K562 (cell line): Measurements from ENCODE around the gene ASPHD1. TPM values are rescaled to one million over a fixed set of nuclear protein-coding genes. Genes with fewer than 3 reads are reported as not detected.

Experiments used
- ARID2 ChIP-seq: fragments of 450-650 bp; IDR thresholded peaks from 2 replicates; pipeline ENCODE4 v1.6.1; 2017; ENCODE audit warnings: antibody characterized with exemption, mild to moderate bottlenecking
- CXXC5 ChIP-seq: fragments of 250-450 bp; sonication (Bioruptor Pico); IDR thresholded peaks from 2 replicates; pipeline ENCODE4 v1.8.0; 2022; ENCODE audit warnings: inconsistent platforms, mild to moderate bottlenecking, moderate library complexity
- IRF2 ChIP-seq: sonication (generic); formaldehyde crosslinking; IDR thresholded peaks from 2 replicates; pipeline ENCODE4 v1.8.1; 2022; ENCODE audit warnings: mild to moderate bottlenecking, missing genetic modification reagents
- JUND ChIP-seq, 2 experiments: IDR thresholded peaks; 2 replicates in 1 of 2; 3 replicates in 1 of 2; pipeline ENCODE4 v1.6.1; 2011; ENCODE audit warnings: borderline replicate concordance in 2 of 2, low read depth in 2 of 2, low read length in 2 of 2, improper control_type of control experiment in 1 of 2, missing biosample characterization in 1 of 2, missing genetic modification characterization in 1 of 2, missing genetic modification reagents in 1 of 2
- MCM5 ChIP-seq: fragments of 450-650 bp; IDR thresholded peaks from 2 replicates; pipeline ENCODE4 v1.6.1; 2016; ENCODE audit warnings: low read depth
- NR3C1 ChIP-seq: sonication (generic); formaldehyde crosslinking; IDR thresholded peaks from 2 replicates; pipeline ENCODE4 v1.8.1; 2022; ENCODE audit warnings: missing genetic modification reagents
- RFX7 ChIP-seq: fragments of 250-450 bp; sonication (Bioruptor Pico); IDR thresholded peaks from 2 replicates; pipeline ENCODE4 v1.5.1; 2021; ENCODE audit warnings: mild to moderate bottlenecking
- SMARCB1 ChIP-seq: IDR thresholded peaks from 2 replicates; pipeline ENCODE4 v1.6.1; 2011; ENCODE audit warnings: improper control_type of control experiment, low read depth; ENCODE audit not compliant: insufficient read length
- SOX6 ChIP-seq: fragments of 450-650 bp; IDR thresholded peaks from 2 replicates; pipeline ENCODE4 v1.6.1; 2014; ENCODE audit warnings: mild to moderate bottlenecking
- TSC22D4 ChIP-seq: fragments of 450-650 bp; IDR thresholded peaks from 2 replicates; pipeline ENCODE4 v1.6.1; 2016; ENCODE audit warnings: missing genetic modification characterization, missing biosample characterization, control low read depth
- ZBTB8A ChIP-seq: fragments of 450-650 bp; IDR thresholded peaks from 2 replicates; pipeline ENCODE4 v1.6.1; 2018; ENCODE audit warnings: mild to moderate bottlenecking, moderate library complexity; ENCODE audit not compliant: partially characterized antibody
- ZNF316 ChIP-seq: fragments of 450-650 bp; IDR thresholded peaks from 2 replicates; pipeline ENCODE4 v1.6.1; 2016
- ZNF444 ChIP-seq: fragments of 250-450 bp; sonication (Bioruptor Pico); IDR thresholded peaks from 2 replicates; pipeline ENCODE4 v1.4.0; 2020; ENCODE audit warnings: mild to moderate bottlenecking, moderate library complexity
- polyA plus RNA-seq, 8 experiments: library from polyadenylated mRNA; depleted of rRNA in 4 of 8; stranded (reverse) in 5 of 8; unstranded in 3 of 8; fragments of >200 nt; fragmentation: Nextera tagmentation in 2 of 8; fragmentation: Illumina TruSeq in 1 of 8; extraction: Ambion mirVana in 2 of 8; extraction: Trizol in 1 of 8; gene quantifications; 2 replicates each; pipeline versions ENCODE4 v1.2.1 to v1.2.3, GENCODE V29; 2011 to 2014; ENCODE audit warnings: inconsistent platforms in 1 of 8, missing spikeins in 1 of 8
- total RNA-seq, 7 experiments: library from RNA; depleted of rRNA in 6 of 7; stranded (reverse); fragments of >200 nt in 6 of 7; fragmentation: Illumina TruSeq in 2 of 7; extraction: Trizol in 2 of 7; gene quantifications; 2 replicates each; pipeline versions ENCODE4 v1.2.1 to v1.2.3, GENCODE V29; 2011 to 2021; ENCODE audit warnings: low replicate concordance in 1 of 7
- TF ChIP-seq, protein P1 (sequence below): fragments of 250-450 bp; sonication (Bioruptor Pico); IDR thresholded peaks from 2 replicates; pipeline ENCODE4 v1.4.0; 2020; ENCODE audit warnings: mild to moderate bottlenecking, moderate library complexity, borderline replicate concordance
- TF ChIP-seq, protein P2 (sequence below): fragments of 450-650 bp; conservative IDR thresholded peaks from 2 replicates; pipeline ENCODE4 v1.6.1; 2016; ENCODE audit warnings: missing genetic modification characterization, low read depth, mild to moderate bottlenecking, missing compliant biosample characterization, moderate library complexity
- TF ChIP-seq, protein P3 (sequence below), 2 experiments: IDR thresholded peaks; 2 replicates each; pipeline ENCODE4 v1.6.1; 2012; ENCODE audit warnings: improper control_type of control experiment in 2 of 2, low read depth in 2 of 2, low read length in 2 of 2, borderline replicate concordance in 1 of 2
- TF ChIP-seq, protein P4 (sequence below): sonication (generic); formaldehyde crosslinking; IDR thresholded peaks from 2 replicates; pipeline ENCODE4 v1.8.1; 2023; ENCODE audit warnings: mild to moderate bottlenecking, missing genetic modification reagents

The ASPHD1 gene
- total and polyA plus RNA-seq, 9 of the 15 experiments (the other 6 are each of a cell fraction or from before 2014, with no cell fraction given) = 0.03 to 0.70 (median 0.24) TPM; not detected in 5

DNA sequence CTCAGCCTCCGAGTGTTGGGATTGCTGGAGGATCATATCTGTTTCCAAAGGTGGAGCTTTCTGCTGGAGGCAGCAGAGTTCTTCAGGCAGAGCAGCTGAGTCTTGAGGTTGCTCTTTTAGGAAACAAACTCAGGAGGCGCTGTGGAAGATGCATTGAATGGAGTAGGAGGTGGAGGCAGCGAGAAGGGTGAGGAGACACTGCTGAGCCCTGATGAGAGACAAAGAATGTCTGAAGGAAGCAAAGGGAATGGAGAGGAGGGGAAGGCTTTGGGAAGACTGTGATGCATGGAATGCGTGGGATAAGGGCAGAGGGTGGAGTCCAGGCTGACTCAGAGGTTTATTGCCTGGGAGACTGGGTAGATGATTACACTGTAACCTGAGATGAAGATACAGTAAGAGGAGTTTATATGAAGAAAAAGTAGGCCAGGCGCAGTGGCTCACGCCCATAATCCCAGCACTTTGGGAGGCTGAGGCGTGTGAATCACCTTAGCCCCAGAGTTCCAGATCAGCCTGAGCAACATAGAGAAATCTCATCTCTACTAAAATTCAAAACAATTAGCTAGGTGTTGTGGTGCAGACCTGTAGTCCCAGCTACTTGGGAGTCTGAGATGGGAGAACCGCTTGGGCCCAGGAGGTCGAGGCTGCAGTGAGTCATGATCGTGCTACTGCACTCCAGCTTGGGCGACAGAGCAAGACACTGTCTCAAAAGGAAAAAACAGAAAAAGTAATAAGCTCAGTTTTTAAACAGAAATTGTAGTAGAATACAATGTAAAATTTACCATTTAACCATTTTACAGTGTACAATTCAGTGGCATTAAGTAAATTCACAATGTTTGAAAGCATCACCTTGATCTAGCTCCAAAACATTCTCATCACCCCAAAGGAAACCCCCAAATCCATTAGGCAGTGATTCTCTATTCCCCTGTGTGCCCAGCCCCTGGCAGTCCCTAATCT is 43.8 kb downstream of the ASPHD1 start (continued):
- TF ChIP-seq ARID2 (no peak), JUND (IDR thresholded peaks at IDR 0.05; ENCODE audit: borderline replicate concordance, low read depth, low read length) (peak; percentile 88), JUND (tag; IDR thresholded peaks at IDR 0.05; ENCODE audit: borderline replicate concordance, low read depth, low read length) (peak; percentile 90; the same call in 2 of the 3 replicates), ZNF444 (CRISPR knock-in tag) (no peak), CXXC5 (CRISPR knock-in tag) (no peak; the same call in 1 of the 2 replicates), NR3C1 (CRISPR knock-in tag) (no peak), MCM5 (no peak), RFX7 (CRISPR knock-in tag) (no peak), ZNF316 (peak; percentile 53), ZBTB8A (no peak), SOX6 (no peak), TSC22D4 (tag) (no peak), SMARCB1 (no peak), IRF2 (CRISPR knock-in tag) (no peak)
- TF ChIP-seq, protein P1, sequence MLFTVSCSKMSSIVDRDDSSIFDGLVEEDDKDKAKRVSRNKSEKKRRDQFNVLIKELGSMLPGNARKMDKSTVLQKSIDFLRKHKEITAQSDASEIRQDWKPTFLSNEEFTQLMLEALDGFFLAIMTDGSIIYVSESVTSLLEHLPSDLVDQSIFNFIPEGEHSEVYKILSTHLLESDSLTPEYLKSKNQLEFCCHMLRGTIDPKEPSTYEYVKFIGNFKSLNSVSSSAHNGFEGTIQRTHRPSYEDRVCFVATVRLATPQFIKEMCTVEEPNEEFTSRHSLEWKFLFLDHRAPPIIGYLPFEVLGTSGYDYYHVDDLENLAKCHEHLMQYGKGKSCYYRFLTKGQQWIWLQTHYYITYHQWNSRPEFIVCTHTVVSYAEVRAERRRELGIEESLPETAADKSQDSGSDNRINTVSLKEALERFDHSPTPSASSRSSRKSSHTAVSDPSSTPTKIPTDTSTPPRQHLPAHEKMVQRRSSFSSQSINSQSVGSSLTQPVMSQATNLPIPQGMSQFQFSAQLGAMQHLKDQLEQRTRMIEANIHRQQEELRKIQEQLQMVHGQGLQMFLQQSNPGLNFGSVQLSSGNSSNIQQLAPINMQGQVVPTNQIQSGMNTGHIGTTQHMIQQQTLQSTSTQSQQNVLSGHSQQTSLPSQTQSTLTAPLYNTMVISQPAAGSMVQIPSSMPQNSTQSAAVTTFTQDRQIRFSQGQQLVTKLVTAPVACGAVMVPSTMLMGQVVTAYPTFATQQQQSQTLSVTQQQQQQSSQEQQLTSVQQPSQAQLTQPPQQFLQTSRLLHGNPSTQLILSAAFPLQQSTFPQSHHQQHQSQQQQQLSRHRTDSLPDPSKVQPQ (CRISPR knock-in tag) = no peak
- TF ChIP-seq, protein P2, sequence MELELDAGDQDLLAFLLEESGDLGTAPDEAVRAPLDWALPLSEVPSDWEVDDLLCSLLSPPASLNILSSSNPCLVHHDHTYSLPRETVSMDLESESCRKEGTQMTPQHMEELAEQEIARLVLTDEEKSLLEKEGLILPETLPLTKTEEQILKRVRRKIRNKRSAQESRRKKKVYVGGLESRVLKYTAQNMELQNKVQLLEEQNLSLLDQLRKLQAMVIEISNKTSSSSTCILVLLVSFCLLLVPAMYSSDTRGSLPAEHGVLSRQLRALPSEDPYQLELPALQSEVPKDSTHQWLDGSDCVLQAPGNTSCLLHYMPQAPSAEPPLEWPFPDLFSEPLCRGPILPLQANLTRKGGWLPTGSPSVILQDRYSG (tag) = no peak
- TF ChIP-seq, protein P3, sequence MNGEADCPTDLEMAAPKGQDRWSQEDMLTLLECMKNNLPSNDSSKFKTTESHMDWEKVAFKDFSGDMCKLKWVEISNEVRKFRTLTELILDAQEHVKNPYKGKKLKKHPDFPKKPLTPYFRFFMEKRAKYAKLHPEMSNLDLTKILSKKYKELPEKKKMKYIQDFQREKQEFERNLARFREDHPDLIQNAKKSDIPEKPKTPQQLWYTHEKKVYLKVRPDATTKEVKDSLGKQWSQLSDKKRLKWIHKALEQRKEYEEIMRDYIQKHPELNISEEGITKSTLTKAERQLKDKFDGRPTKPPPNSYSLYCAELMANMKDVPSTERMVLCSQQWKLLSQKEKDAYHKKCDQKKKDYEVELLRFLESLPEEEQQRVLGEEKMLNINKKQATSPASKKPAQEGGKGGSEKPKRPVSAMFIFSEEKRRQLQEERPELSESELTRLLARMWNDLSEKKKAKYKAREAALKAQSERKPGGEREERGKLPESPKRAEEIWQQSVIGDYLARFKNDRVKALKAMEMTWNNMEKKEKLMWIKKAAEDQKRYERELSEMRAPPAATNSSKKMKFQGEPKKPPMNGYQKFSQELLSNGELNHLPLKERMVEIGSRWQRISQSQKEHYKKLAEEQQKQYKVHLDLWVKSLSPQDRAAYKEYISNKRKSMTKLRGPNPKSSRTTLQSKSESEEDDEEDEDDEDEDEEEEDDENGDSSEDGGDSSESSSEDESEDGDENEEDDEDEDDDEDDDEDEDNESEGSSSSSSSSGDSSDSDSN (IDR thresholded peaks at IDR 0.05; ENCODE audit: borderline replicate concordance in 1 of 2, low read depth in 2 of 2, low read length in 2 of 2) = no peak
- TF ChIP-seq, protein P4, sequence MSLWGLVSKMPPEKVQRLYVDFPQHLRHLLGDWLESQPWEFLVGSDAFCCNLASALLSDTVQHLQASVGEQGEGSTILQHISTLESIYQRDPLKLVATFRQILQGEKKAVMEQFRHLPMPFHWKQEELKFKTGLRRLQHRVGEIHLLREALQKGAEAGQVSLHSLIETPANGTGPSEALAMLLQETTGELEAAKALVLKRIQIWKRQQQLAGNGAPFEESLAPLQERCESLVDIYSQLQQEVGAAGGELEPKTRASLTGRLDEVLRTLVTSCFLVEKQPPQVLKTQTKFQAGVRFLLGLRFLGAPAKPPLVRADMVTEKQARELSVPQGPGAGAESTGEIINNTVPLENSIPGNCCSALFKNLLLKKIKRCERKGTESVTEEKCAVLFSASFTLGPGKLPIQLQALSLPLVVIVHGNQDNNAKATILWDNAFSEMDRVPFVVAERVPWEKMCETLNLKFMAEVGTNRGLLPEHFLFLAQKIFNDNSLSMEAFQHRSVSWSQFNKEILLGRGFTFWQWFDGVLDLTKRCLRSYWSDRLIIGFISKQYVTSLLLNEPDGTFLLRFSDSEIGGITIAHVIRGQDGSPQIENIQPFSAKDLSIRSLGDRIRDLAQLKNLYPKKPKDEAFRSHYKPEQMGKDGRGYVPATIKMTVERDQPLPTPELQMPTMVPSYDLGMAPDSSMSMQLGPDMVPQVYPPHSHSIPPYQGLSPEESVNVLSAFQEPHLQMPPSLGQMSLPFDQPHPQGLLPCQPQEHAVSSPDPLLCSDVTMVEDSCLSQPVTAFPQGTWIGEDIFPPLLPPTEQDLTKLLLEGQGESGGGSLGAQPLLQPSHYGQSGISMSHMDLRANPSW (CRISPR knock-in tag) = no peak
